ENCODE results near the gene SLC66A3.
"Not testable (repeated sequence)": the region's sequence is repeated elsewhere in the genome, so short reads cannot be mapped to it uniquely, and the experiment has no call there.

SLC66A3 gene

DNA sequence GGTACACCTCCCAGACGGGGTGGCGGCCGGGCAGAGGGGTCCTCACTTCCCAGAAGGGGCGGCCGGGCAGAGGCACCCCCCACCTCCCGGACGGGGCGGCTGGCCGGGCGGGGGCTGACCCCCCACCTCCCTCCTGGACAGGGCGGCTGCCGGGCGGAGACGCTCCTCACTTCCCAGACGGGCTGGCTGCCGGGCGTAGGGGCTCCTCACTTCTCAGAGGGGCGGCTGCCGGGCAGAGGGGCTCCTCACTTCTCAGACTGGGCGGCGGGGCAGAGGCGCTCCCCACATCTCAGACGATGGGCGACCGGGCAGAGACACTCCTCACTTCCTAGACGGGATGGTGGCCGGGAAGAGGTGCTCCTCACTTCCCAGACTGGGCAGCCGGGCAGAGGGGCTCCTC, 9.8 kb downstream of the SLC66A3 start:
- not testable (repeated sequence) for DNase-seq

GRCh38 chr2:11166476-11166875, 11.2 kb downstream of the SLC66A3 start:
- no peak for DNase-seq

- no peak for DNase-seq
Measured at GRCh38 chr2:11168488-11168887, 13.2 kb downstream of the SLC66A3 start.

GRCh38 chr2:11169333-11169732, 14.1 kb downstream of the SLC66A3 start:
- DNase-seq, result no peak

DNA sequence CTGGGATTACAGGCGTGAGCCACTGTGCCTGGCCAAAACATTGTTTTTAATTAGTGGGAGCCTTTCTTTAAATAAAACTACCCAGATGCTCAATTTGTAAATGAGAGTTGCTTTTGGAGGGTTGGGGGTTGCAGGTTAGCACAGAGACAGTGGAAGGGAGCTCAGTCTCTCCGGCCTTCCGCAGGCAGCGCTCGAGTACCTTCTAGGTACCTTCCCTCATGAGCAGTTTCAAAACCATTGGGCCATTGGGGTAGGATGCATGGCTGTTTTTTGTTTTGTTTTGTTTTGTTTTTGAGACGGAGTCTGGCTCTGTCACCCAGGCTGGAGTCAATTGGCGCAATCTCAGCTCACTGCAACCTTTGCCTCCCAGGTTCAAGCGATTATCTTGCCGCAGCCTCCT, 19.0 kb downstream of the SLC66A3 start:
- no peak for DNase-seq

DNA sequence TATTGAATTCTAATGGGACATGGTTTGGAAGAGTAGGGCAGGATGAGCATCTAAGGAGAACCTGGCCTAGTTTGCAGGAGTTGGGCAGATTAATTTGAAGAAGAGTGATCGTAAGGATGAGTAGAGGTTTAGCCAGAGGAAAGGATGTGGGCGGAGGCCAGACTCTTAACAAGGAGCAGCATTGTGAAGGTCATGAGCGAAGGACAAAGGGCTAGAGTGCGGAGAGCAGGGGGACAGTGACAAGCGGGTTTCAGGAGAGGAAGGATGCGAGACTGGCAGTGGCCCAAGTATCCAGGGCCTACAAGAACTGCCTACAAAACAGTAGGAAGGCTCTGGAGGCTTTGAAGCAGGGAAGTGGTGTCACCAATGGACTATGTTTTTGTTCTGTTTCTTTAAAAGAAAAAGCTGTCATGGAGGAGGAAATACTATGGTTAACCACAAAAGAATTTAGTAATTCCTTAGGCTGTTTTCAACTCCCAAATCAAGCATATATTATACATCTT, 20.1 kb downstream of the SLC66A3 start:
- DNase-seq, result no peak

GRCh38 chr2:11177871-11178690, 22.8 kb downstream of the SLC66A3 start:
- no peak for DNase-seq

DNA sequence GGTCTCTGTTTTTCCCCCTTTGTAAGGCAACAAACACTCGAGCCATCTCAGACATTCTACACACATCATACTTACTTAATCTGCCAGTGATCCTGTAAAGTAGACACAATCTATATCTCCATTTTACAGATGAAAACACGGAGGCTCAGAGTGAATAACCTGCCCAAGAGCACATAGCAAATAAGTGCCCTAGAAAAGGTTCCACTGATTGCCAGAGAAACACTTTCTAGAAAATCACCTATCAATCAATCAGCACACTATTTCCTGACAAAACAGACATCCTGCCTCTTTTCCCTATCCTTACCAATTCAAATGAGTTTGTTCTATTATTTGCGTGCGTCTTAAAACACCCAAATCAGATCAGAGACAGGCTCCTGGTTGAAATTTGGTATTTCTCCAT, 23.9 kb downstream of the SLC66A3 start:
- no peak for DNase-seq

DNA sequence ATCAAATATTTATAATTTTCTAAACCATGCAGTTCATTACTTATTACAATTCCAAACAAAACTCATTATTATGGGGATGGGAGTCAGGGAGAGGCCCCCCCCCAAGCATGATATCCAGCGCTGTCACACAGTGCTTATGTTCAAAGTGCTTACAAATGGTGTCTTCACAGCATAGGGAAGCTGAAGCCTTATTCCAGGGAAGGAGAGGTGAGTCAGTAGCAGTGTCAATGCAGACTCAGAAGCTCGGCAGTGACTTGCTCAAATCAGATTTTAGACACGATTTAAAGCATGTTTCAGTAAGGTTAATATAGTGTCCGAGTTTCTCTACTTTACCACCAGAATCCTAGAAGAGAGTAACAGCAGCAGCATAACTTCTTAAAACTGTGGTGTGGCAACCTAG, 24.6 kb downstream of the SLC66A3 start:
- DNase-seq, result no peak

- no peak for DNase-seq
Measured at GRCh38 chr2:11180653-11181052, 25.4 kb downstream of the SLC66A3 start.

GRCh38 chr2:11182951-11183350, 27.7 kb downstream of the SLC66A3 start:
- DNase-seq, result no peak

GRCh38 chr2:11186145-11186544, 30.9 kb downstream of the SLC66A3 start:
- DNase-seq, result no peak

DNA sequence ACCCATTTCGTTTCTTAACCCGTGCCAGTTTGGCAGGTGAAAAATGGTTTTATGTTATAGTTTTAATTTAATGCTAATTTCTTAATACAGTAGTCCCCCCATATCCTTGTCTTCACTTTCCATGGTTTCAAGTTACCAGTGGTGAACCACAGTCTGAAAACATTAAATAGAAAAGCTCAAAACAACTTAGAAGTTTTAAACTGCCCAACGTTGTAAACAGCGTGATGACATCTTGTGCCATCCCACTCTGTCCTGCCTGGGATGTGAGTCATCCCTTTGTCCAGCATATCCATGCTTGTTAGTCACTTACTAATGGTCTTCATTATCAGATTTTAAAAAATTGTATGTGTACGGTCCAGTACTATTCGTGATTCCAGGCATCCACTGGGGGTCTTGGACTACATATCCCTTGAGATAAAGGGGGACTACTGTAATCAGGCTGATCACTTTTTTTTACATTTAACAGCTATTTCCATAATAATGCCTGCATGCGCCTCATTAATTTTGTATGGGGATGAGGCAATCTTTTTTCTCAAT, 31.9 kb downstream of the SLC66A3 start:
- no peak for DNase-seq

GRCh38 chr2:11187731-11188130, 32.5 kb downstream of the SLC66A3 start:
- no peak for DNase-seq

GRCh38 chr2:11196246-11196645, 41.0 kb downstream of the SLC66A3 start:
- DNase-seq, result no peak

- no peak for DNase-seq
Measured at GRCh38 chr2:11200651-11201050, 45.4 kb downstream of the SLC66A3 start.

- DNase-seq, result no peak
Measured at GRCh38 chr2:11201969-11202368, 46.7 kb downstream of the SLC66A3 start.

GRCh38 chr2:11203480-11203879, 48.2 kb downstream of the SLC66A3 start:
- DNase-seq, result no peak

GRCh38 chr2:11208083-11208482, 52.8 kb downstream of the SLC66A3 start:
- DNase-seq, result no peak

DNA sequence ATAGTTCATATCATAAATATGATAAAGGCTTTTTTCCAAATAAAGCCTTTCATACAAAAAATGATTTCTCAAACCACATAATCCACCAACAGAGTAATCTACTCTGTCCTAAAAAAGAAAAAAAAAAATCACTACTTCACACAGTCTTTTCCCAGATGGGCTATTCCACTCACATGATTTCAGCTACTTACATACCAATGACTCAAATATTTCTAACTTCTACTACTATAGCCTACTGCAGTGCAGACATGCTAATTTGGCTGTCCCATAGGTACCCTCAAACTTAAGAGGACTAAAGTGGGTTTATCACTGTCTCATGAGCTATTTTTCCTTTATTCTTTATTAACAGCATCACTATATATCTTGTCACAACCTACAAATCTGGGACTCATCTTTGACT, 57.4 kb downstream of the SLC66A3 start:
- DNase-seq, result no peak

- DNase-seq, result no peak
Measured at GRCh38 chr2:11213090-11213638, 57.9 kb downstream of the SLC66A3 start.

DNA sequence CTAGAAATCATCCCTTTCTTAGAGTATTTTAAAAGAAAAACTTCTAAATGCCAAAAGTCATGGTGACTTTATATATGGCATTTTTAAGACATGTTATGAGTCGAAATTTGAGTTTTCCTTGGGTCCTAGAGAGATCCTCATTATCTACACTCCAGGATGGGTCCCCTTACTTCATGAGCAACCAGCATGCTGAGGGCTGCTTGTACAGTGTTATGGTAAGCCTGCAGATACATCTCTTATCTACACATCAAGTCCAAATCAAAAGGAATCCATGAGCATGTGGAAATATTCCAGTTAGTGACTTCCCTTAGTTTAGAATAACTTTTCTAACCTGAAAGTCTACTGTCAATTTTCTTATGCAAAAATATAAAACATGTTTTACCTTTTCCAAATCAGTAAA, 58.7 kb downstream of the SLC66A3 start:
- no peak for DNase-seq

DNA sequence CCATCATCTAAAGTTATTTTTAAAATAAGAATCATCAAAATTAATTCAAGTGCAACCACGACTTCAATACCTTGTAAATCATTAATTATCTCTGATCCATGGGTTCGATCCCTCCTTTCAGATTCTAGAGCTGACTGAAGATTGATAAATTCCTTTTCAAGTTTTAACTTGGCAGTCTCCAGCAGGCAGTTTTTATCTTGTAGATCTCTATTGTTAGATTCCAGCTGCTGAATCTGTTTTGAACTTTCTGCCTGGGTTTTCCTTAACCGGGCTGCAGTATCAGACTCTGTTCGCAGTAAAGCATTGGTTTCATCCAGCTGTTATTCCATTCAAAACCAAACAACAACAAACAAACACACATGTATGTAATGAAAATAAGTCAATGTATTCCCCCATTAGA, 59.5 kb downstream of the SLC66A3 start:
- DNase-seq, result no peak

DNA sequence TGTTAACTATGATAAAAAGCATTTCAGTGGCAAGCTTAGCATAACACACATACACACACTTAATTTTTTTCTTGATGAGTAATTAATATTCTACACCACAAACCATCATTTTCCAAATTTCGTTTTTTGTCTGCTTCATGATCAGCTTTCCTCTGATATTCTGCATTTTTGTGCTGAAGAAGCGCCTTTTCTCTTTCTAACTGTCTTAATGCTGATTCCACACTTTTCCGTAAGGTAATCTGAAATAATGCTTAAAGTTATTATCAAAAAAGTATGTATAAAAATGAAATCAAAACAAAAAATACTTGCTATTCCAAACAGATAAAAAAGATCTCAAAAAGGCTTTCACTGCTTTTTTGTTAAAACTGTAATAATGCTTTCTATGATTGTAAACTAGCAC, 60.1 kb downstream of the SLC66A3 start:
- no peak for DNase-seq

Measured in NCI-H1048 (cell line).